Spleen (tissue), 7 donors: Measurements from ENCODE around the gene BTBD17.
A peak's percentile ranks its signal among the peaks of the same experiment; 100 is the strongest.

Experiments
- POLR2AphosphoS5 ChIP-seq, 3 donors: sonication (generic); formaldehyde crosslinking; IDR thresholded peaks; one replicate each; pipeline ENCODE4 v1.5.1; 2017; ENCODE audit warnings: antibody characterized with exemption in 3 of 3
- TF ChIP-seq, protein P1 (sequence below), 11 experiments: fragments of 200-600 bp in 7 of 11; fragments of 450-650 bp in 4 of 11; sonication (generic) in 4 of 11; IDR thresholded peaks in 8 of 11; conservative IDR thresholded peaks in 3 of 11; 1 replicate in 7 of 11; 2 replicates in 4 of 11; pipeline versions ENCODE4 v1.4.0 to v1.8.0; 2016 to 2021; ENCODE audit warnings: antibody characterized with exemption in 11 of 11, inconsistent platforms in 4 of 11, mild to moderate bottlenecking in 1 of 11
- donor health status: DM: no; HTN: no; CAD: no; lungs with moderate emphysema.
- donor health status: DM: no; HTN: no; CAD: no.
- donor health status: DM: no; HTN: no; CAD: no.

DNA sequence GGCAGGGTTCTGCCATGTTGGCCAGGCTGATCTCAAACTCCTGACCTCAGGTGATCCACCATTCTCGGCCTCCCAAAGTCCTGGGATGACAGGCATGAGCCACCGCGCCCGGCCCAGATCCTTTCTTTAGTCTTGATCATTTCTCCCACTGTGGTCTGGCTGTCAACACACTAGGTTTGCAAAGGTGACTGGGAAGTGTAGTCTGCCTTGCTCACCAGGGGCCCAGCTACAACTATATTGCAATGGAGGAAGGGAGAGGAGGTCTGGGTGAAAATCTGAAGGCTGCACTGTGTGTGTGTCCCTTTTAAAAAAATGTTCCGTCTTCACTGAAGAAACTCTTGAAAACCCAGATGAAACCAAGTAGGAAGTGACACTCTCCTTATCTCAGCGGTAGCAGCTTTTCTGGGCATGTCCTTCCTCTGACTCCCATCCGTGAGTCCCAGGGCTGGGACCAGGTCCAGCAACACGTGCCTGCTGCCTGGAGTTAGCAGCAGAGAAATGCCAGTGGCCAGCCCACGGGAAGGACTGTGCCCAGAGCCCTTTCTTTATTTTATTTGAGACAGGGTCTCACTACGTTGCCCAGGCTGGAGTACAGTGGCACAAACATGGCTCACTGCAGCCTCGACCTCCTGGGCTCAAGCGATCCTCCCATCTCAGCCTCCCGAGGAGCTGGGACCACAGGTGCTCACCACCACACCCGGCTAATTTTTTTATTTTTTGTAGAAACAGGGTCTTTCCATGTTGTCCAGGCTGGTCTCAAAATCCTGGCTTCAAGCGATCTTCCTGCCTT lies 53.5 kb downstream of the BTBD17 start:
- TF ChIP-seq POLR2AphosphoS5 (IDR thresholded peaks at IDR 0.05), result peak; percentile 27 to 85 (median 83)
- TF ChIP-seq, protein P1, sequence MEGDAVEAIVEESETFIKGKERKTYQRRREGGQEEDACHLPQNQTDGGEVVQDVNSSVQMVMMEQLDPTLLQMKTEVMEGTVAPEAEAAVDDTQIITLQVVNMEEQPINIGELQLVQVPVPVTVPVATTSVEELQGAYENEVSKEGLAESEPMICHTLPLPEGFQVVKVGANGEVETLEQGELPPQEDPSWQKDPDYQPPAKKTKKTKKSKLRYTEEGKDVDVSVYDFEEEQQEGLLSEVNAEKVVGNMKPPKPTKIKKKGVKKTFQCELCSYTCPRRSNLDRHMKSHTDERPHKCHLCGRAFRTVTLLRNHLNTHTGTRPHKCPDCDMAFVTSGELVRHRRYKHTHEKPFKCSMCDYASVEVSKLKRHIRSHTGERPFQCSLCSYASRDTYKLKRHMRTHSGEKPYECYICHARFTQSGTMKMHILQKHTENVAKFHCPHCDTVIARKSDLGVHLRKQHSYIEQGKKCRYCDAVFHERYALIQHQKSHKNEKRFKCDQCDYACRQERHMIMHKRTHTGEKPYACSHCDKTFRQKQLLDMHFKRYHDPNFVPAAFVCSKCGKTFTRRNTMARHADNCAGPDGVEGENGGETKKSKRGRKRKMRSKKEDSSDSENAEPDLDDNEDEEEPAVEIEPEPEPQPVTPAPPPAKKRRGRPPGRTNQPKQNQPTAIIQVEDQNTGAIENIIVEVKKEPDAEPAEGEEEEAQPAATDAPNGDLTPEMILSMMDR (IDR thresholded peaks at IDR 0.05 in 8 of 11, conservative IDR thresholded peaks at IDR 0.05 in 3 of 11), result no peak
